ENCODE results near the gene SIK3.

The SIK3 gene

DNA sequence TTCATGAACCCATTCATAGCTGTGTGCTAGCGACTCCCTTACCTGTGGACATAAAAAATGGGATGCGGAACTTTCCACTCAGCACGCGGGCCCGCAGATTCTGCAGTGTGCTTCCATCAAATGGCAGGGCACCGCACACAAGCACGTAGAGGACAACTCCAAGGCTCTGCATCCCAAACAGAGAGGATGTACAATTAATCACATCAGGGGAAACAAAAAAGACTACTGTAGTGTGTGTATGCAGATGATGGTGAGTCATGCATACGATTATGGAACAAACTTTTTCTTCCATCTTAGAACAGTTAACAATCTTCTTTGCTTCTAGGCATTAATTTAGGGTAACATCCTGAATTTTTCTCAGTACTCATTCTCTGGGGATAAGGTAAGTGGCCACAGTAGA lies 202.0 kb downstream of the SIK3 start:
- no peaks in the 10 kb centered on the region for H3K27me3 ChIP-seq
- no peak overlapping the region for H3K4me3 ChIP-seq
- peaks cover 0 to 3% (median 0%) of the 10 kb centered on the region in 4 donors for H3K4me1 ChIP-seq
- H3K27ac ChIP-seq: no peak overlapping the region
- TF ChIP-seq, protein P1, sequence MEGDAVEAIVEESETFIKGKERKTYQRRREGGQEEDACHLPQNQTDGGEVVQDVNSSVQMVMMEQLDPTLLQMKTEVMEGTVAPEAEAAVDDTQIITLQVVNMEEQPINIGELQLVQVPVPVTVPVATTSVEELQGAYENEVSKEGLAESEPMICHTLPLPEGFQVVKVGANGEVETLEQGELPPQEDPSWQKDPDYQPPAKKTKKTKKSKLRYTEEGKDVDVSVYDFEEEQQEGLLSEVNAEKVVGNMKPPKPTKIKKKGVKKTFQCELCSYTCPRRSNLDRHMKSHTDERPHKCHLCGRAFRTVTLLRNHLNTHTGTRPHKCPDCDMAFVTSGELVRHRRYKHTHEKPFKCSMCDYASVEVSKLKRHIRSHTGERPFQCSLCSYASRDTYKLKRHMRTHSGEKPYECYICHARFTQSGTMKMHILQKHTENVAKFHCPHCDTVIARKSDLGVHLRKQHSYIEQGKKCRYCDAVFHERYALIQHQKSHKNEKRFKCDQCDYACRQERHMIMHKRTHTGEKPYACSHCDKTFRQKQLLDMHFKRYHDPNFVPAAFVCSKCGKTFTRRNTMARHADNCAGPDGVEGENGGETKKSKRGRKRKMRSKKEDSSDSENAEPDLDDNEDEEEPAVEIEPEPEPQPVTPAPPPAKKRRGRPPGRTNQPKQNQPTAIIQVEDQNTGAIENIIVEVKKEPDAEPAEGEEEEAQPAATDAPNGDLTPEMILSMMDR (IDR thresholded peaks at IDR 0.05): no peak
- H3K9me3 ChIP-seq: no peaks in the 10 kb centered on the region
- H3K36me3 ChIP-seq: peaks cover 14 to 54% (median 32%) of the 10 kb centered on the region in 3 donors
- intact Hi-C loops (cut with DNase I; ENCODE audit: low total_unique reads): no loop called here
- DNase-seq: no peak

DNA sequence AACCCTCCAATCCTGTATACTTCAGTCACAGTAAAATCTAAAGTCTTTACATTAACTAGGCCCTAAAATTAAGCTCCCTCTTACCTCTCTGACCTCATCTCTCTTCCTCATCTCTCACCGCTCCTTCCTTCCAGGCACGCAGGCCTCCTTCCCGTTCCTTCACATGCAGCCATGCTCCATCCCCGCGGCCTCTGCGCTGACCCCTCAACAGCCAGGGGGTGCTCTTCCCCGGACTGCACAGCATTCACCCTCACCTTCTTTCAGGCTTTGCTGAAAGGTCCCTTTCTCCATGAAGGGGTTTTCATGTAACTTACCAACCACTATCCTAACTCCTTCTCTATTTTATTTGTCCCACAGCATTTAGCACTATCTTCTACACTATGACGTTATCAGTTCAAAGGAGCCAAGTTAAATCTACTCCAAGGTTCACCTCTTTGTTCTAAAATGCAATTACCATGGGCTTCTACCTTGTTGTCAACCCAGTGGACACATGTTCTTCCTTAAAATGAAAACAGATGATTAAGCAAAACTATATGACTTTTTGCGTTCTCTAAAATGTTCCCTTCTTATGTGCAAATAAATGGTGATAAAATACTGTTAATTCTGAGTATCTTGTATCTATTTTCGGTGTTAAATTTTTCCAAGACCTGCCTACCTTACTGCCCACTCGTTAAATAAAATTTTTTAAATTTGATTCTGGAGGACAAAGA lies 203.0 kb downstream of the SIK3 start:
- no peaks in the 10 kb centered on the region for H3K4me1 ChIP-seq
- H3K36me3 ChIP-seq: peaks cover 14 to 54% (median 32%) of the 10 kb centered on the region in 3 donors
- intact Hi-C loops (cut with DNase I; ENCODE audit: low total_unique reads): no loop called here
- H3K9me3 ChIP-seq: no peaks in the 10 kb centered on the region
- peak in 1 of 2 donors; percentile 31 for DNase-seq
- no peak overlapping the region for H3K27ac ChIP-seq
- no peak overlapping the region for H3K4me3 ChIP-seq
- TF ChIP-seq, protein P1 (IDR thresholded peaks at IDR 0.05): peak; percentile 15 to 23
- H3K27me3 ChIP-seq: no peaks in the 10 kb centered on the region

DNA sequence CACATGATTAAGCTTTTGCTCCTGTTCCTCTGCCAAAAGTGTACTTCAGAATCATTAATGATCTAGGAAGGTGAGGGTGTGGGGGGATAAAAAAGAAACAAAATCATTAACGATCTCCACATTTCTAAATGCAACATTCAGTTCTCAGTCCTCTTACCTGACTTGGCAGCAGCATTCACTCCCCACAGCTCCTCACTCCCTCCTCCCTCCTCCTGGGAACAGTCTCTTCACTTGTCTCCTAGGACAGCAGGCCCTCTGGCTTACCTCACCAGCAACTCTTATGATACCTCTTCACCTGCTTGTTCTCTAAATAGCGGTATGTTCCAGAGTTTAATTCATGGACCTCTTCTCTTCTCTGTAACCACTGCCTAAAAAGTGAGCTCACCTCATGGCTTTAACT lies 204.3 kb downstream of the SIK3 start:
- Histone ChIP-seq H3K36me3 (peaks cover 14 to 54% (median 32%) of the 10 kb centered on the region in 3 donors), H3K9me3 (no peaks in the 10 kb centered on the region), H3K27ac (no peak overlapping the region), H3K4me3 (no peak overlapping the region), H3K4me1 (no peaks in the 10 kb centered on the region), H3K27me3 (no peaks in the 10 kb centered on the region)
- no peak for DNase-seq
- intact Hi-C loops (cut with DNase I; ENCODE audit: low total_unique reads): no loop called here
- TF ChIP-seq, protein P1 (IDR thresholded peaks at IDR 0.05): no peak

DNA sequence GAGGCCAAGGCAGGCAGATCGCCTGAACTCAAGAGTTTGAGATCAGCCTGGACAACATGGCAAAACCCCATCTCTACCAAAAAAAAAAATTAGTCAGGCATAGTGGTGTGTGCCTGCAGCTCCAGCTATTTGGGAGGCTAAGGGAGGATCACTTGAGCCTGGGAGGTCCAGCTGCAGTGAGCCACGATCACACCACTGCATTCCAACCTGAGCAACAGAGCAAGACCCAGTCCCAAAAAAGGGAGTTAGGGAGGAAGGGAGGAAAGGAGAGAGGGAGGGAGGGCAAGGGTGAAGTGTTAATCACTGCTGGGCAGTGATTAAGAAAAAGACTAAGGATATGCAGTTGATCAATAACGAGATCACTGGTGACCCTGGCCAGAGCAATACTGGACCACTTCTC lies 204.8 kb downstream of the SIK3 start:
- H3K27ac ChIP-seq: no peak overlapping the region
- no peak overlapping the region for H3K4me3 ChIP-seq
- no peak for DNase-seq
- H3K9me3 ChIP-seq: no peaks in the 10 kb centered on the region
- H3K4me1 ChIP-seq: no peaks in the 10 kb centered on the region
- peaks cover 14 to 54% (median 32%) of the 10 kb centered on the region in 3 donors for H3K36me3 ChIP-seq
- intact Hi-C loops (cut with DNase I; ENCODE audit: low total_unique reads): no loop called here
- H3K27me3 ChIP-seq: no peaks in the 10 kb centered on the region
- TF ChIP-seq, protein P1 (IDR thresholded peaks at IDR 0.05): no peak

DNA sequence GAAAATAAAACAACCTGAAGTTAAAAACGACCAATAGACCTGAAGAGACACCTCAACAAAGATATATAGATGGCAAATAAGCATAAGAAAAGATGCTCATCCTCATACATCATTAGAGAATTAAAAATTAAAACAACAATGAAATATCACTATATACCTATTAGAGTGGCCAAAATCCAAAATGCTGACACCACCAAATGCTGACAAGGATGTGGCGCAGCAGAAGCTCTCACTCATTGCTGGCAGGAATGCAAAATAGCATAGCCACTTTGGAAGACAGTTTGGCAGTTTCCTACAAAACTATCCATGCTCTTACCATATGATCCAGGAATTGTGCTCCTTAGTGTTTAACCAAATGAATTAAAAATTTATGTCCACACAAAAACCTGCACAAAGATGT lies 205.9 kb downstream of the SIK3 start:
- TF ChIP-seq, protein P1 (IDR thresholded peaks at IDR 0.05): no peak
- H3K9me3 ChIP-seq: no peaks in the 10 kb centered on the region
- no peak overlapping the region for H3K4me3 ChIP-seq
- DNase-seq: no peak
- H3K27me3 ChIP-seq: no peaks in the 10 kb centered on the region
- peaks cover 14 to 53% (median 32%) of the 10 kb centered on the region in 3 donors for H3K36me3 ChIP-seq
- H3K4me1 ChIP-seq: peaks cover 0 to 10% (median 0%) of the 10 kb centered on the region in 4 donors
- no peak overlapping the region for H3K27ac ChIP-seq
- intact Hi-C loops (cut with DNase I; ENCODE audit: low total_unique reads): no loop called here
